HepG2 (cell line): Measurements from ENCODE around the gene TIMP3. TPM values are rescaled to one million over a fixed set of nuclear protein-coding genes. Genes with fewer than 3 reads are reported as not detected.

ENCODE experiments used
- ATAC-seq: fragments of 200-7000 bp; cut with Tn5 transposase; 3 replicates; pipeline ENCODE4 v1.9.1; 2020; ENCODE audit warnings: mild to moderate bottlenecking, moderate library complexity
- BruUV-seq: library from RNA; stranded (reverse); fragments of 400-500 nt; replicated peaks from 2 replicates; lab custom pipeline; 2021; lab: Mats Ljungman, UMichigan
- CTCF ChIA-PET: fragments of 300-600 bp; formaldehyde crosslinking; extraction: SDS; loops from one replicate; lab custom pipeline; 2021; ENCODE audit warnings: low total read pairs, inconsistent platforms, low intra/inter-chr PET ratio; lab: Yijun Ruan, JAX
- POLR2A ChIA-PET: fragments of 350-600 bp; sonication (Branson Sonifier 250); formaldehyde crosslinking; loops from one replicate; lab custom pipeline; 2020; ENCODE audit warnings: antibody characterized with exemption, inconsistent platforms; lab: Yijun Ruan, JAX
- DNase-seq: peaks from one replicate; pipeline ENCODE4 v3.0.0-alpha.2; 2015; ENCODE audit warnings: low spot score
- FAIRE-seq: peaks from 3 replicates; lab custom pipeline; 2011; peaks lifted over from hg19 to GRCh38; lab: Jason Lieb, UNC
- H2AFZ ChIP-seq: one replicate; pipeline ENCODE4 v1.6.1; 2011; ENCODE audit warnings: low read length, inconsistent platforms
- H3K27ac ChIP-seq: fragments of 300-600 bp; 3 replicates; pipeline ENCODE4 v1.8.0; 2011; ENCODE audit warnings: mixed run types, mild to moderate bottlenecking, mixed read lengths, low read length, inconsistent platforms; ENCODE audit not compliant: insufficient read depth; ENCODE audit errors: extremely low read length
- H3K27me3 ChIP-seq, 2 experiments: fragments of 200-600 bp in 1 of 2; 2 replicates in 1 of 2; 3 replicates in 1 of 2; pipeline versions ENCODE4 v1.6.0 to v1.8.0; 2011; ENCODE audit warnings: low read length in 2 of 2, mild to moderate bottlenecking in 2 of 2, moderate library complexity in 2 of 2, inconsistent platforms in 1 of 2; ENCODE audit not compliant: insufficient read depth in 2 of 2, control insufficient read depth in 1 of 2
- H3K36me3 ChIP-seq, 2 experiments: fragments of 200-600 bp in 1 of 2; replicated peaks in 1 of 2; 2 replicates in 1 of 2; 3 replicates in 1 of 2; pipeline versions ENCODE4 v1.5.1 to v1.8.0; 2011; ENCODE audit warnings: low read length in 2 of 2, inconsistent platforms in 1 of 2; ENCODE audit not compliant: insufficient read depth in 2 of 2, control insufficient read depth in 1 of 2
- H3K4me1 ChIP-seq: 2 replicates; pipeline ENCODE4 v1.5.1; 2012; ENCODE audit warnings: low read length, inconsistent platforms; ENCODE audit not compliant: insufficient read depth
- H3K4me2 ChIP-seq: 2 replicates; pipeline ENCODE4 v1.6.0; 2011; ENCODE audit warnings: low read depth, low read length, inconsistent platforms
- H3K4me3 ChIP-seq, 3 experiments: fragments of 200-600 bp in 1 of 3; sonication (generic), shearing (Covaris generic) in 1 of 3; replicated peaks in 1 of 3; 2 replicates each; pipeline ENCODE4 v1.5.1; 2011 to 2016; ENCODE audit warnings: low read length in 3 of 3, inconsistent platforms in 2 of 3, low read depth in 2 of 3, mild to moderate bottlenecking in 2 of 3, control low read depth in 1 of 3, mixed read lengths in 1 of 3; ENCODE audit not compliant: insufficient read depth in 1 of 3
- H3K79me2 ChIP-seq: one replicate; pipeline ENCODE4 v1.6.1; 2011; ENCODE audit warnings: low read length, inconsistent platforms; ENCODE audit not compliant: insufficient read depth
- H3K9ac ChIP-seq: 2 replicates; pipeline ENCODE4 v1.6.0; 2011; ENCODE audit warnings: mild to moderate bottlenecking, low read depth, low read length, inconsistent platforms; ENCODE audit not compliant: insufficient read depth
- H3K9me3 ChIP-seq: 2 replicates; pipeline ENCODE4 v1.5.1; 2012; ENCODE audit warnings: mild to moderate bottlenecking, low read length
- H4K20me1 ChIP-seq: 2 replicates; pipeline ENCODE4 v1.6.0; 2011; ENCODE audit warnings: inconsistent platforms, mild to moderate bottlenecking, low read length, moderate library complexity; ENCODE audit not compliant: insufficient read depth
- AKAP8 ChIP-seq: sonication (generic); formaldehyde crosslinking; IDR thresholded peaks from 2 replicates; pipeline ENCODE4 v1.5.1; 2020; ENCODE audit warnings: mild to moderate bottlenecking, missing genetic modification reagents
- FOXO1 ChIP-seq: sonication (generic); formaldehyde crosslinking; IDR thresholded peaks from 2 replicates; pipeline ENCODE4 v1.4.0; 2020; ENCODE audit warnings: missing genetic modification reagents
- HDAC6 ChIP-seq: fragments of 200-600 bp; sonication (generic); IDR thresholded peaks from 2 replicates; pipeline ENCODE4 v1.7.0; 2017; ENCODE audit warnings: mild to moderate bottlenecking, antibody characterized with exemption, low read length, low read depth
- IKZF4 ChIP-seq: sonication (generic); formaldehyde crosslinking; IDR thresholded peaks from 2 replicates; pipeline ENCODE4 v1.5.1; 2020; ENCODE audit warnings: borderline replicate concordance, mild to moderate bottlenecking, low read depth, missing genetic modification reagents; ENCODE audit errors: not compliant biosample characterization
- PTBP1 ChIP-seq: fragments of 200-400 bp; formaldehyde crosslinking; IDR thresholded peaks from 2 replicates; pipeline ENCODE4 v1.6.1; 2018; ENCODE audit warnings: low read length, low read depth; ENCODE audit not compliant: poor library complexity, severe bottlenecking
- SIN3A ChIP-seq: IDR thresholded peaks from 2 replicates; pipeline ENCODE4 v1.6.1; 2011; ENCODE audit warnings: low read depth, mild to moderate bottlenecking, control low read depth, low read length, borderline replicate concordance
- SP5 ChIP-seq: IDR thresholded peaks from 2 replicates; pipeline ENCODE4 v1.6.1; 2016; ENCODE audit warnings: low read depth, borderline replicate concordance
- ZFY ChIP-seq: sonication (generic); formaldehyde crosslinking; IDR thresholded peaks from 2 replicates; pipeline ENCODE4 v1.4.0; 2020; ENCODE audit warnings: missing genetic modification reagents
- ZMYM2 ChIP-seq: sonication (generic); formaldehyde crosslinking; IDR thresholded peaks from 2 replicates; pipeline ENCODE4 v1.8.0; 2022; ENCODE audit warnings: mild to moderate bottlenecking, missing genetic modification reagents
- ZNF335 ChIP-seq: sonication (generic); formaldehyde crosslinking; IDR thresholded peaks from 2 replicates; pipeline ENCODE4 v1.4.0; 2020; ENCODE audit warnings: missing genetic modification reagents
- ZNF446 ChIP-seq: sonication (generic); formaldehyde crosslinking; IDR thresholded peaks from 2 replicates; pipeline ENCODE4 v1.5.0; 2020; ENCODE audit warnings: mild to moderate bottlenecking, missing genetic modification reagents
- ZNF569 ChIP-seq: sonication (generic); formaldehyde crosslinking; IDR thresholded peaks from 2 replicates; pipeline ENCODE4 v1.5.0; 2020; ENCODE audit warnings: mild to moderate bottlenecking, missing genetic modification reagents, moderate library complexity, borderline replicate concordance
- ZNF768 ChIP-seq: sonication (generic); formaldehyde crosslinking; IDR thresholded peaks from 2 replicates; pipeline ENCODE4 v1.4.0; 2020; ENCODE audit warnings: missing genetic modification reagents
- ZNF878 ChIP-seq: sonication (generic); formaldehyde crosslinking; IDR thresholded peaks from 2 replicates; pipeline ENCODE4 v1.8.1; 2023; ENCODE audit warnings: mild to moderate bottlenecking, missing genetic modification reagents, moderate library complexity
- WGBS: methylation state at CpG from one replicate; pipeline ENCODE4 v1.1.6; 2017; ENCODE audit warnings: low lambda C conversion rate; 5-methylcytosine and 5-hydroxymethylcytosine counted together
- in situ Hi-C: cut with HindIII; loops from 2 replicates; pipeline ENCODE4 v1.10.0; 2017; ENCODE audit warnings: low pct_unique_long_range_greater_than_20kb; ENCODE audit not compliant: extremely low pct_ligation_motif_present
- intact Hi-C: fragments of 100-400 bp; cut with micrococcal nuclease; formaldehyde crosslinking; loops from one replicate; pipeline ENCODE4 v1.10.0; 2022; ENCODE audit not compliant: unreplicated experiment
- polyA plus RNA-seq, 8 experiments: library from polyadenylated mRNA; depleted of rRNA in 3 of 8; stranded (reverse) in 7 of 8; unstranded in 1 of 8; fragments of >200 nt; fragmentation: Illumina TruSeq in 4 of 8; extraction: Trizol in 4 of 8; gene quantifications; 2 replicates each; pipeline versions ENCODE4 v1.2.1 to v1.2.3, GENCODE V29; 2011 to 2016; ENCODE audit warnings: low read depth in 4 of 8, missing spikeins in 1 of 8, mixed read lengths in 1 of 8; ENCODE audit not compliant: insufficient read depth in 1 of 8
- total RNA-seq, 5 experiments: library from RNA; depleted of rRNA; stranded (reverse); fragments of >200 nt; fragmentation: Illumina TruSeq; extraction: Trizol; gene quantifications; 2 replicates each; pipeline ENCODE4 v1.2.3, GENCODE V29; 2016; ENCODE audit warnings: low read depth in 1 of 5
- TF ChIP-seq, protein P1 (sequence below), 2 experiments: sonication (generic) in 1 of 2; formaldehyde crosslinking in 1 of 2; IDR thresholded peaks; 2 replicates each; pipeline versions ENCODE4 v1.5.1 to v1.6.1; 2011 to 2020; ENCODE audit warnings: borderline replicate concordance in 1 of 2, low read depth in 1 of 2, low read length in 1 of 2, mild to moderate bottlenecking in 1 of 2, missing genetic modification reagents in 1 of 2, moderate library complexity in 1 of 2
- TF ChIP-seq, protein P2 (sequence below): sonication (generic); formaldehyde crosslinking; IDR thresholded peaks from 2 replicates; pipeline ENCODE4 v1.5.1; 2020; ENCODE audit warnings: missing genetic modification reagents, mild to moderate bottlenecking, borderline replicate concordance
- TF ChIP-seq, protein P3 (sequence below): IDR thresholded peaks from 2 replicates; pipeline ENCODE4 v1.6.1; 2016; ENCODE audit warnings: low read depth, missing genetic modification reagents, missing compliant biosample characterization

Gene TIMP3
- total and polyA plus RNA-seq, 2 of the 13 experiments (the other 11 are each of a cell fraction or from before 2014, with no cell fraction given), result 57.3 to 86.6 TPM

DNA sequence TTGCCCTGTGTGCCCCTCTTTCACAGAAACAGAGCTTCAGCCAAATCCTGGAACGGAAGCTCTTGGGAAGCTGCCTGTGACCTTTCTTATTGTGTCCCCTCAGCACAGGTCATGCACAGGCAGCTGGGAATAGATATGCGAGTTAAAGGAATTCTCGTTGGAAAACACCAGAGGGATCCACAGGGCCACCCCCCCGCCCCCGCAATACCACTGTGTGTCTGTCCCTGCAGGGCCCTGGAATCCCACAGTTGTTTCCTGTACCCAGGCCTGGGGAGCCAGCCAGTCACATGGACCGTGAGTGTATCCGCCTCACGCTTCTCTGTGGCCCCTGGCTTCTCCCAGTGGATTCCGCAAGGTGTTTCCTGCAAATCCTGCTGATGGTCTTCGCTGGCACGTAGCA lies 29.0 kb downstream of the TIMP3 start (continued):
- TF ChIP-seq, protein P1, sequence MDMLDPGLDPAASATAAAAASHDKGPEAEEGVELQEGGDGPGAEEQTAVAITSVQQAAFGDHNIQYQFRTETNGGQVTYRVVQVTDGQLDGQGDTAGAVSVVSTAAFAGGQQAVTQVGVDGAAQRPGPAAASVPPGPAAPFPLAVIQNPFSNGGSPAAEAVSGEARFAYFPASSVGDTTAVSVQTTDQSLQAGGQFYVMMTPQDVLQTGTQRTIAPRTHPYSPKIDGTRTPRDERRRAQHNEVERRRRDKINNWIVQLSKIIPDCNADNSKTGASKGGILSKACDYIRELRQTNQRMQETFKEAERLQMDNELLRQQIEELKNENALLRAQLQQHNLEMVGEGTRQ (IDR thresholded peaks at IDR 0.05; ENCODE audit: low read depth, low read length), result no peak
- TF ChIP-seq, protein P1 (CRISPR knock-in tag; IDR thresholded peaks at IDR 0.05; ENCODE audit: borderline replicate concordance), result no peak
- TF ChIP-seq ZFY (CRISPR knock-in tag) (no peak), FOXO1 (CRISPR knock-in tag) (no peak), ZNF878 (CRISPR knock-in tag) (no peak), ZNF768 (CRISPR knock-in tag) (no peak), ZNF569 (no peak), HDAC6 (no peak), ZMYM2 (CRISPR knock-in tag) (no peak), SP5 (CRISPR knock-in tag) (no peak)
- TF ChIP-seq, protein P2, sequence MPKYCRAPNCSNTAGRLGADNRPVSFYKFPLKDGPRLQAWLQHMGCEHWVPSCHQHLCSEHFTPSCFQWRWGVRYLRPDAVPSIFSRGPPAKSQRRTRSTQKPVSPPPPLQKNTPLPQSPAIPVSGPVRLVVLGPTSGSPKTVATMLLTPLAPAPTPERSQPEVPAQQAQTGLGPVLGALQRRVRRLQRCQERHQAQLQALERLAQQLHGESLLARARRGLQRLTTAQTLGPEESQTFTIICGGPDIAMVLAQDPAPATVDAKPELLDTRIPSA (CRISPR knock-in tag), result no peak

DNA sequence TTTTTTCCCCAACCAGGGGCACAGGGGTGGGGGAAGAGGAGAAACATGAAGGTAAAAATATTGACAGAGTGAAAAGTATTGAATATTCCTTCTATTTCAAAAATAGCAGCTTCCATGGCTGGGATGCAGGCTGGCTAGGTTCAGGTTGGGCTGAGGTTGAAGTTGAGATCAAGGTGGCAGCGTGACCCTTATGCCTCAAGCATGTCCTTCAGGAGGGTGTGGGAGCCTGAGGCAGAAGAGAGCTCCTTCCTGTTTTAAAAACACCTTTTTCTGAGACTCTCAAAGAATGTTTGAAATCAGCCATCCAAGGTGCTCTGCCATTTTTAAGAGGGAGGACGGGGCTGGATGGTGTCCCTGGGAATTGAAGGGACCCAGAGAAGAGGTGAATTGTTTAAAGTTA lies 29.5 kb downstream of the TIMP3 start:
- no peak overlapping the region for H2AFZ ChIP-seq
- CTCF ChIA-PET, result no interaction called here
- H3K27me3 ChIP-seq, result no peaks in the 10 kb centered on the region
- no peaks in the 10 kb centered on the region for H3K4me1 ChIP-seq
- no peak for ATAC-seq
- in situ Hi-C loops (loop anchor here (25.0 kb wide), 1 partner anchor 156 kb away; no protein-coding TSS in a partner anchor), intact Hi-C loops (no loop called here)
- H3K4me3 ChIP-seq, result no peak overlapping the region
- no peaks in the 10 kb centered on the region for H3K9me3 ChIP-seq
- H4K20me1 ChIP-seq, result peaks cover 6% of the 10 kb centered on the region
- BruUV-seq, result no TSS peak
- no peak for DNase-seq
- no peak for FAIRE-seq
- no peak overlapping the region for H3K9ac ChIP-seq
- peaks cover 2% of the 10 kb centered on the region for H3K79me2 ChIP-seq
- H3K36me3 ChIP-seq, result peaks cover 11 to 61% of the 10 kb centered on the region in 2 experiments
- 97% methylated on average over 2 of the region's 2 CpGs for WGBS
- POLR2A ChIA-PET, result no interaction called here
- no peak overlapping the region for H3K27ac ChIP-seq
- H3K4me2 ChIP-seq, result no peak overlapping the region
- TF ChIP-seq AKAP8 (CRISPR knock-in tag) (no peak), ZNF335 (CRISPR knock-in tag) (no peak), ZNF446 (CRISPR knock-in tag) (no peak), PTBP1 (no peak), SIN3A (no peak), IKZF4 (CRISPR knock-in tag) (no peak)
- TF ChIP-seq, protein P3, sequence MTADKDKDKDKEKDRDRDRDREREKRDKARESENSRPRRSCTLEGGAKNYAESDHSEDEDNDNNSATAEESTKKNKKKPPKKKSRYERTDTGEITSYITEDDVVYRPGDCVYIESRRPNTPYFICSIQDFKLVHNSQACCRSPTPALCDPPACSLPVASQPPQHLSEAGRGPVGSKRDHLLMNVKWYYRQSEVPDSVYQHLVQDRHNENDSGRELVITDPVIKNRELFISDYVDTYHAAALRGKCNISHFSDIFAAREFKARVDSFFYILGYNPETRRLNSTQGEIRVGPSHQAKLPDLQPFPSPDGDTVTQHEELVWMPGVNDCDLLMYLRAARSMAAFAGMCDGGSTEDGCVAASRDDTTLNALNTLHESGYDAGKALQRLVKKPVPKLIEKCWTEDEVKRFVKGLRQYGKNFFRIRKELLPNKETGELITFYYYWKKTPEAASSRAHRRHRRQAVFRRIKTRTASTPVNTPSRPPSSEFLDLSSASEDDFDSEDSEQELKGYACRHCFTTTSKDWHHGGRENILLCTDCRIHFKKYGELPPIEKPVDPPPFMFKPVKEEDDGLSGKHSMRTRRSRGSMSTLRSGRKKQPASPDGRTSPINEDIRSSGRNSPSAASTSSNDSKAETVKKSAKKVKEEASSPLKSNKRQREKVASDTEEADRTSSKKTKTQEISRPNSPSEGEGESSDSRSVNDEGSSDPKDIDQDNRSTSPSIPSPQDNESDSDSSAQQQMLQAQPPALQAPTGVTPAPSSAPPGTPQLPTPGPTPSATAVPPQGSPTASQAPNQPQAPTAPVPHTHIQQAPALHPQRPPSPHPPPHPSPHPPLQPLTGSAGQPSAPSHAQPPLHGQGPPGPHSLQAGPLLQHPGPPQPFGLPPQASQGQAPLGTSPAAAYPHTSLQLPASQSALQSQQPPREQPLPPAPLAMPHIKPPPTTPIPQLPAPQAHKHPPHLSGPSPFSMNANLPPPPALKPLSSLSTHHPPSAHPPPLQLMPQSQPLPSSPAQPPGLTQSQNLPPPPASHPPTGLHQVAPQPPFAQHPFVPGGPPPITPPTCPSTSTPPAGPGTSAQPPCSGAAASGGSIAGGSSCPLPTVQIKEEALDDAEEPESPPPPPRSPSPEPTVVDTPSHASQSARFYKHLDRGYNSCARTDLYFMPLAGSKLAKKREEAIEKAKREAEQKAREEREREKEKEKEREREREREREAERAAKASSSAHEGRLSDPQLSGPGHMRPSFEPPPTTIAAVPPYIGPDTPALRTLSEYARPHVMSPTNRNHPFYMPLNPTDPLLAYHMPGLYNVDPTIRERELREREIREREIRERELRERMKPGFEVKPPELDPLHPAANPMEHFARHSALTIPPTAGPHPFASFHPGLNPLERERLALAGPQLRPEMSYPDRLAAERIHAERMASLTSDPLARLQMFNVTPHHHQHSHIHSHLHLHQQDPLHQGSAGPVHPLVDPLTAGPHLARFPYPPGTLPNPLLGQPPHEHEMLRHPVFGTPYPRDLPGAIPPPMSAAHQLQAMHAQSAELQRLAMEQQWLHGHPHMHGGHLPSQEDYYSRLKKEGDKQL, result no peak
